ENCODE results near the gene ASNS. TPM values are rescaled to one million over a fixed set of nuclear protein-coding genes. Genes with fewer than 3 reads are reported as not detected.

ASNS gene
- polyA plus RNA-seq, 3 donors: 0.99 to 2.4 (median 2.3) TPM

DNA sequence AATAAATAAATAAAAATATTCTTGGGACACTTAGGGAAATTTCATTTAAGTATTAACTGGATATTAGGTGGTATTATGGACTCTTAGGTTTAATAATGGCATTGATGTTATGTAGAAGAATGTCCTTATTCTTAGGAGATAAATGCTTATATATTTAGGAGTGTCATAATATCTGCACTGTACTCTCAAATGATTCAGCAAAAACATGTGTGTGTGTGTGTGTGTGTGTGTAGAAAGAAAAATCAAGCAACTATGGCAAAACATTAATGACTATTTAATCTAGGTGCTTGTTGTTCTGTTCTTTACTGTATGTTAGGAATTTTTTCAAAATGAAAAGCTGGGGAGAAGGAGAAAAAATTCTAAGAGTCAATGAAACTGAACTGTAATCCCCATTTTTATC, 3.9 kb downstream of the ASNS start:
- no peaks in the 10 kb centered on the region for H3K79me2 ChIP-seq (ENCODE audit: insufficient read depth, low read length)

GRCh38 chr7:97865104-97865503, 7.1 kb downstream of the ASNS start:
- Mint-ChIP-seq H3K27ac (no peak overlapping the region), H3K9me3 (no peaks in the 10 kb centered on the region), H3K4me1 (no peaks in the 10 kb centered on the region), H3K36me3 (no peaks in the 10 kb centered on the region), H3K27me3 (ENCODE audit: low read depth in 3 of 3) (peaks cover 0 to 2% (median 0%) of the 10 kb centered on the region in 3 donors), H3K4me3 (no peak overlapping the region)
- no peaks in the 10 kb centered on the region for H4K20me1 ChIP-seq (ENCODE audit: insufficient read depth, low read length)
- no peaks in the 10 kb centered on the region for H3K9me3 ChIP-seq (replicated peaks in 1 of 2; ENCODE audit: control insufficient read depth in 1 of 2, insufficient read depth in 1 of 2, low read length in 2 of 2)
- H3K4me2 ChIP-seq (replicated peaks; ENCODE audit: extremely low read depth, low read length, poor library complexity, severe bottlenecking): no peak overlapping the region
- TF ChIP-seq, protein P1, sequence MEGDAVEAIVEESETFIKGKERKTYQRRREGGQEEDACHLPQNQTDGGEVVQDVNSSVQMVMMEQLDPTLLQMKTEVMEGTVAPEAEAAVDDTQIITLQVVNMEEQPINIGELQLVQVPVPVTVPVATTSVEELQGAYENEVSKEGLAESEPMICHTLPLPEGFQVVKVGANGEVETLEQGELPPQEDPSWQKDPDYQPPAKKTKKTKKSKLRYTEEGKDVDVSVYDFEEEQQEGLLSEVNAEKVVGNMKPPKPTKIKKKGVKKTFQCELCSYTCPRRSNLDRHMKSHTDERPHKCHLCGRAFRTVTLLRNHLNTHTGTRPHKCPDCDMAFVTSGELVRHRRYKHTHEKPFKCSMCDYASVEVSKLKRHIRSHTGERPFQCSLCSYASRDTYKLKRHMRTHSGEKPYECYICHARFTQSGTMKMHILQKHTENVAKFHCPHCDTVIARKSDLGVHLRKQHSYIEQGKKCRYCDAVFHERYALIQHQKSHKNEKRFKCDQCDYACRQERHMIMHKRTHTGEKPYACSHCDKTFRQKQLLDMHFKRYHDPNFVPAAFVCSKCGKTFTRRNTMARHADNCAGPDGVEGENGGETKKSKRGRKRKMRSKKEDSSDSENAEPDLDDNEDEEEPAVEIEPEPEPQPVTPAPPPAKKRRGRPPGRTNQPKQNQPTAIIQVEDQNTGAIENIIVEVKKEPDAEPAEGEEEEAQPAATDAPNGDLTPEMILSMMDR (IDR thresholded peaks at IDR 0.05): no peak
- H3K4me3 ChIP-seq (replicated peaks in 1 of 3; ENCODE audit: low read depth in 2 of 3, low read length in 3 of 3): no peak overlapping the region
- H3K4me1 ChIP-seq (ENCODE audit: control insufficient read depth in 1 of 2, insufficient read depth in 2 of 2, low read length in 2 of 2): no peaks in the 10 kb centered on the region
- no peak overlapping the region for H3K27ac ChIP-seq (ENCODE audit: low read depth in 1 of 2, low read length in 2 of 2)
- DNase-seq: no peak
- no peaks in the 10 kb centered on the region for H3K36me3 ChIP-seq (replicated peaks in 1 of 2; ENCODE audit: control insufficient read depth in 1 of 2, insufficient read depth in 2 of 2, low read length in 2 of 2)
- H2AFZ ChIP-seq (ENCODE audit: insufficient read depth, low read depth, low read length, poor library complexity, severe bottlenecking): no peak overlapping the region
- WGBS (ENCODE audit: insufficient coverage): no CpG with 5 or more reads among the region's 3 CpGs
- H3K9ac ChIP-seq (ENCODE audit: insufficient read depth, low read length, poor library complexity, severe bottlenecking): no peak overlapping the region
- no peaks in the 10 kb centered on the region for H3K27me3 ChIP-seq (ENCODE audit: control insufficient read depth in 2 of 2, insufficient read depth in 2 of 2, low read length in 2 of 2)
- H3K79me2 ChIP-seq (ENCODE audit: insufficient read depth, low read length): no peaks in the 10 kb centered on the region
- intact Hi-C loops (cut with micrococcal nuclease): no loop called here

More for the DNA sequence above, 3.9 kb downstream of the ASNS start:
- H3K9ac ChIP-seq (ENCODE audit: insufficient read depth, low read length, poor library complexity, severe bottlenecking): no peak overlapping the region
- H3K27me3 Mint-ChIP-seq (ENCODE audit: low read depth in 3 of 3): peaks cover 12 to 14% (median 14%) of the 10 kb centered on the region in 3 donors
- H3K4me2 ChIP-seq (replicated peaks; ENCODE audit: extremely low read depth, low read length, poor library complexity, severe bottlenecking): no peak overlapping the region
- H3K4me3 Mint-ChIP-seq: no peak overlapping the region
- peaks cover 0 to 3% (median 0%) of the 10 kb centered on the region in 7 donors for H3K9me3 Mint-ChIP-seq
- H2AFZ ChIP-seq (ENCODE audit: insufficient read depth, low read depth, low read length, poor library complexity, severe bottlenecking): no peak overlapping the region
- H3K9me3 ChIP-seq (replicated peaks in 1 of 2; ENCODE audit: control insufficient read depth in 1 of 2, insufficient read depth in 1 of 2, low read length in 2 of 2): no peaks in the 10 kb centered on the region
- intact Hi-C loops (cut with micrococcal nuclease): no loop called here
- H3K4me1 ChIP-seq (ENCODE audit: control insufficient read depth in 1 of 2, insufficient read depth in 2 of 2, low read length in 2 of 2): peaks cover 13 to 15% of the 10 kb centered on the region in 2 donors
- no peak overlapping the region for H3K4me3 ChIP-seq (replicated peaks in 1 of 3; ENCODE audit: low read depth in 2 of 3, low read length in 3 of 3)
- H3K27ac ChIP-seq (ENCODE audit: low read depth in 1 of 2, low read length in 2 of 2): no peak overlapping the region
- H4K20me1 ChIP-seq (ENCODE audit: insufficient read depth, low read length): no peaks in the 10 kb centered on the region
- no peaks in the 10 kb centered on the region for H3K36me3 ChIP-seq (replicated peaks in 1 of 2; ENCODE audit: control insufficient read depth in 1 of 2, insufficient read depth in 2 of 2, low read length in 2 of 2)
- H3K4me1 Mint-ChIP-seq: peaks cover 12% of the 10 kb centered on the region
- DNase-seq: no peak
- TF ChIP-seq, protein P1 (IDR thresholded peaks at IDR 0.05): no peak
- no peak overlapping the region for H3K27ac Mint-ChIP-seq
- H3K27me3 ChIP-seq (ENCODE audit: control insufficient read depth in 2 of 2, insufficient read depth in 2 of 2, low read length in 2 of 2): peaks cover 9 to 10% of the 10 kb centered on the region in 2 donors
- H3K36me3 Mint-ChIP-seq: no peaks in the 10 kb centered on the region
